GM19328 (cell line): ENCODE data around the gene DAAM1.

Experiments
- ATAC-seq: cut with Tn5 transposase; IDR thresholded peaks from one replicate; pipeline ENCODE4 v1.9.1; 2021; ENCODE audit warnings: mild to moderate bottlenecking, moderate library complexity; ENCODE audit not compliant: unreplicated experiment

The DAAM1 gene

DNA sequence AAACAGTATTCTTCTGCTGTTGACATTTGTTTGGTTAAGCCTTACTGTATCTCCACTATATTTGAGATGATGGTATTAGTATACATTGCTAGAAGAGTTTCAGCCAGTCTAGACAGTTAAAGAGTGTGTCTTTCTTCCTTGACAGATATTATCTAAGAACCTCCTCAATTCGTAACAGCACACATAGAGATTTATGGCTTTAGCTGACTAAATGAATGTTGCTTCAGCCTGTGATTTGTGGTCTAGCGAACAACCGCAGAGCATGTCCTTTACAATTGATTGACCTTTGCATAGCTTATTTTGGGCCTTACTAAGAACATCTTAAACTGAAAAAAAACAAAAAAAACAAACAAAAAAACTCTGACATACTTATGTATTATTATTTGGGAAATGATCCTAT lies 122.2 kb downstream of the DAAM1 start:
- ATAC-seq: no peak

DNA sequence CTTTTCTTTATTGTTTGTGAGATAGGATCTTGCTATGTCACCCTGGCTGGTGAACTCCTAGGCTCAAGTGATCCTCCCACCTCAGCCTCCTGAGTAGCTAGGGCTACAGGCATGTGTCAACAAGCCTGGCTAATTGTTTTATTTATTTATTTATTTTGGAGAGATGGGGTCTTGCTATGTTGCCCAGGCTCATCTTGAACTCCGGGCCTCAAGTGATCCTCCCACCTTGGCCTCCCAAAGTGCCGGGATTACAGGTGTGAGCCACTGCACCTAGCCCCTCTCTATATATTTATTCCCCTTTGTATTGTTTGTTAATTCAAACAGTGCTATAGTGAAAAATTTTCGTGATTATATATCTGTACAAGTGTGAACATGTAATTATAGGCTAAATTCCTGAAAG lies 123.3 kb downstream of the DAAM1 start:
- no peak for ATAC-seq

DNA sequence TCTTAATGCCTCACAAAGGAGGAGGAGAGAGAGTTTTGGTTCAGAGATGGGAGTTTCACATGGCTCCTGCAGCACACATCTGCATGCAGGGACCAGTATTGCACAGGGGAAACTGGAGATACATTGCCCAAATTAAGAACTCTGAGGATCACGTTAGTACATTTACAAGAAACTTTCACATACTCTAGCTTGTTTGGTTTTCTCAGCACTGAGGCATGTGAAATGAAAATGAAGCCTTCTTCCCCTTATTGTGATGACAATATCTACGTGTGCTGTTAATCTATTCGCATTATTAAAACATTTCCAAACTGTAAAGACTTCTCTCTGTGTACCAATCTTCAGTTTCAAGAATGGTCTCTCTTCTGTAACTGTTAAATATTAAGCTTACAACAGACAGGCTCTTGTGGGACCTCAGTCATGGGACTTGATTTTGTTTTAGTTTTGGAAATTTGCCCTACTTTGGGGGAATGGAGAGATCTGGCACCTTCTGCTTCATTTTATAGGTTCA lies 124.7 kb downstream of the DAAM1 start:
- ATAC-seq: no peak

DNA sequence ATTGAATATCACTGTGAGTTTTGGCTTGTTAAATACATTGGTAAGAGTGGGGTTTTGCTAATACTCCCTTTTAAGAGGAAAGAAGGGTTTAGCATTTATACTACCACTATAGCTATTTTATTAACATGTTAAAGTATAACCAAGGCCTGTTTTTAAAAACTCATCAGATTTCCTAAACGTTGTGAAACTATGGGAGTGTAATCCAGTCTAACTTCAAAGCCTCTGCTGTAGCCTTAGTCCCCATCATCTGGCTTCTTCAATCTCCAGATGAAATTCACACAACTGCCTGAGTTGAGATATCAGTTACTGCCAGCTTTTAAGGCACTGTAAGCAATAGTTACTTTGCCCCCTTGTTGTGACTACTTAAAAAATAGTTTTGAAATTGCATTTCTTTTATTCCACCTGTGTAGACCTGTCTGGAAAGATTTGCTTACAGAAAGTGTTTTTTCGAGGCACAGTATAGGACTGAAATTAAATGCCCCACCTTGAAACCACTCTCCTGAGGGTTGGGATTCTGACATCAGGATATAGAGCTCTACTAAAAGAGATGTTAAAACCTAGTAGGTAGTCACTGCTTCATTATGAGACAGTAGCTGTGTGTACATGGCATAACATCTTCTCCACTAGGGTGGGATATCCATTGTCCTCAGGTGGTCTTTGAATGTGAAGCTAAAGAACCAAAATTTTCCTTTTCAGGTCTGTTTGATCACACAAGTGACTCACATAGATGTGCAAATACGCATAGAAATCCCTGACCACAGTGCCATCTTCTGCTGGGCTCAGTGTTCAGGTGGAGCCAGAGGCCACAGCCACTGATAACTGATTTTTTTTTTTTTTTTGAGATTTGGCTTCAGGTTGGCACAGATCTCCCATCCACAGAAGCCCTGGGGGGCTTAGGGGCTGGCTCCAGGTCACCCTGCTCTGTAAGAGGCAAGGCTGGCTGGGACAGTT lies 125.5 kb downstream of the DAAM1 start:
- no peak for ATAC-seq

DNA sequence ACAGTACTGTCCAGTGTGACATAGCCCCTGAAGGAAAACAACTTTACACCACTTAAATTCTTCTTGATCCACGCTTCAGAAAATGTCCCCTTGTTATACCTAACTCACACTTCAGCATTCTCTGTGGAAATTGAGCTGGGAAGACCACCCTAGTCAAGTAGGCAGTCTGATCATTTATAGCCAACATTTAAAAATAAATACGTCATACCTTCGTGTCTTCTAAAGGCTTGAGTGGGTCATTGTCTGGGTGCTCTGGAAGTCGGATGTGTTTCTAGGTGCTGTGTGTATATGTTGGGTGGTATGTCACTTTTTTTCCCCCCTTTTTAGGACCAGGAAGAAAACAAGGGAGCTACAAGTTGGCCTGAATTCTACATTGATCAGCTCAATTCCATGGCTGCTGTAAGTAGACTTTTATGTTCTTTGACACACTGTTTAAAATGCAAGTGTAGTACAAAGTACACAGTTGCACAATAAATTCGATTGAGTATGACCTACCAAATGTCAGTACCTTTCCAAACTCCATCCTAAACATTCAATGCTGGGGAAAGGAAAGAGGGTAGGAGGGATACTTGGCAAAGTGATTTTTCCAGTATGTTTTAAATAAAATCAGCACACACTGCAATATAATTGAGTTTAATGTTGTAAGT lies 126.6 kb downstream of the DAAM1 start:
- no peak for ATAC-seq

DNA sequence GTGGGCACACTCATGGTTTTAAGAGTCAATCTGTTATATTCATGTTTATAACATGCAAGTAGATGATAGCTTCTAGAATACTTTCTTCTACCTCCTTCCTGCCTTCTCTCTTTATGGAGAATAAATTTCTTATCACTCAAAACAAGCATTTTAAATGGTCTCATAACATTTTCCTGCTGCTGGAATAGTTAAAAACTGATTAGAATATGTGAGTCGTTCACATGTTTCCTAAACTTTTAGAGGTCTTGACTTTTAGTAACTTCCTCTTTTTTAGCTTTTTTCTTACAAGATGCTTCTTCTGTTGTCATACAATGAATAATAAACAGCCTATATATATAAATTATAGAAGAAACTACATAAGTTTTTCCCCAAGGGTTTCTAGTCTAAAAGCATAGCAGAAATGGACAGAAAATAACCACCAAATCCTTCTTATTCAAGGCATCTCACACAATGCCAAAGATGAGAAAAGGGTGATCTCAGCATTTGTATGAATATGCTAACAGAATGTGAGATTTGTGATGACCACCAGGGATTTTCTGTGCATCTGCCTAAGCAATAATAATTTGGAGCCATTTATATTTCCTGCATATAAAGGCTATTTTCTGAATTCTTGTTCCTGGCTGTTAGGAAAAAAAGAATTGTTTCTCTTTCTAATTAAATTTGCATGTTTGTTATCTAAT lies 127.8 kb downstream of the DAAM1 start:
- ATAC-seq: no peak

DNA sequence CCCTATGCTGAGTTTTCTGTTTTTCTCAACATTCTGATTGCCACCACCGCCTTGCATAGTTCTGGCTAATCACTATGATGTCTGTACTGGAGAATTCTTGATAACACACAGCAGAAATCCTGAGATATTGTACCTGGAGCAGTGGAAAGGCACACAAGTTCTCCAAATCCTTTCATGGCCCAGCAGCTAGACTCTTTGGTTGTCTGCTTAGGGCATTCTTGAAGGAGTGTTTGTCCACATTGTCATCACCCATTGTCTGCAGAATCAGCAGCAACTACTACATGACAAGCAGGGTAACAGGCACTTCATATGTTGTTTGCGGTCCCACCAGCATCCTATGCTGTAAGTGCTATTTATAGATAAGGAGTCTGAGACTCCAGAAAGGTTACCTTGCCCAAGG lies 128.9 kb downstream of the DAAM1 start:
- ATAC-seq: no peak

DNA sequence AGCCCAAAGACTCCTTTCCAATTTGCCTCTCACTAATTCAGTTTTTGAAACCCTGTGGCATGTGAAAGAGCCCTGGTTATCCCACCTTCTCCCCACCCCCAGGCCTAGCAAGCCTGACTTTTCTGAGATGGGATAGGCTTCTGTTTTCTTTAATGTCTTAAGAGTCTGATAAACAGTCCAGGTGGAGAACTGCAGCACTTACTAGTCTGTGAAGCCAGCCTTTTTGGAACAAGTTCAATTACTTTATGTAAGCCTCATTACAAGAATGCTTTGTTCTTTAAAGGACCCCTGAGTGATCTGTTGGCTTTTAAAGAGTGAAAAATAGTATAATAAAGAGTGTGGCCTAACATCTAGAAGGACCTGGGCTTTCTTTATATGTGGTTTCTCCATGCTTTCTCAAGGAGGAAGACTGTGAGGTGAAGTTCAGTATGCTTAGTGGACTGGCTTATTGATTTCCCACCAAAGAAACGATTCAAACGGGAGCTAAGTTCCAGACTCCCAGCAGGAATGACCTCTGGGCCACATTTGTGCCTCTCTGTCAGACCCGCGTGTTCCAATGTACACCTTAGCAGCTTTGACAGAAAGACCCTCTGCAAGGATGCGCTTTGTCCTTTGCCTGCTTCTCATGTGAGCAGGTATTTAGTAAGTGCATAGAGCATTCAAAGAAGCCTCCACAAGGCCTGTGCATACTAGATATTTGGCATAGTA lies 129.5 kb downstream of the DAAM1 start:
- no peak for ATAC-seq

DNA sequence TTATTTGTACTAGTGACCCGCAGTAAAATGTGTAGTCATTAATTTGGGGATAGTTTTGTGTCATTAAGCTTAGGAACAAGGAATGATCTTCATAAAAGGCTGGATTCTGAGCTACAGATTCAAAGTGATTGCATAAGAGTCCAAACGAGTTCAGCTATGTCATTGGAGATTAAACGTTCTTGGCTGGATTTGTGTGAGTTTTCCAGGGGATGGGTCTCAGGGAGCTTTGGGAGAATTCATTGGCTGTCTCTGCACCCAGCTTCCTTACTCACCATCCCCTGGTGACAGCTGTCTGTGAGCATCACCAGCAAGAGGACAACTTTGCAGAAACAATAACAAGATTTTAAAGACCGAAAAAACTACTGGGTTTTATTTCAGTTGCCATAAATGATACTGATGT lies 130.4 kb downstream of the DAAM1 start:
- ATAC-seq: no peak

DNA sequence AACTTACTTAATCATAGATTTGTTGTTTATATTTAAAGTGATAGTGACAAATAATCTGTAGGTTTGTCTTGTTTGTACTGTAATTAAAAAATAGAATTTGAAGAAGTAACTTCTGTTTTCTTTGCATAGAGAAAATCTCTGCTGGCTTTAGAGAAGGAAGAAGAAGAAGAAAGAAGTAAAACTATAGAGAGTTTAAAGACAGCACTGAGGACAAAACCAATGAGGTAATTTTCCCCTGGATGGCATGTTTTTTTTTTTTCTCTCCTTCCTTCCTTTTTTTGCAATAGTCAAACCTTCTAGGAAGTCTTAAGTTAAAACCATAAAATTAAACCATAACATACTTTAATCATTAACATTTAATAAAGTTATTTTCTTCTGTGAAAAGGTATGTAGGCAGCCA lies 131.9 kb downstream of the DAAM1 start:
- no peak for ATAC-seq

DNA sequence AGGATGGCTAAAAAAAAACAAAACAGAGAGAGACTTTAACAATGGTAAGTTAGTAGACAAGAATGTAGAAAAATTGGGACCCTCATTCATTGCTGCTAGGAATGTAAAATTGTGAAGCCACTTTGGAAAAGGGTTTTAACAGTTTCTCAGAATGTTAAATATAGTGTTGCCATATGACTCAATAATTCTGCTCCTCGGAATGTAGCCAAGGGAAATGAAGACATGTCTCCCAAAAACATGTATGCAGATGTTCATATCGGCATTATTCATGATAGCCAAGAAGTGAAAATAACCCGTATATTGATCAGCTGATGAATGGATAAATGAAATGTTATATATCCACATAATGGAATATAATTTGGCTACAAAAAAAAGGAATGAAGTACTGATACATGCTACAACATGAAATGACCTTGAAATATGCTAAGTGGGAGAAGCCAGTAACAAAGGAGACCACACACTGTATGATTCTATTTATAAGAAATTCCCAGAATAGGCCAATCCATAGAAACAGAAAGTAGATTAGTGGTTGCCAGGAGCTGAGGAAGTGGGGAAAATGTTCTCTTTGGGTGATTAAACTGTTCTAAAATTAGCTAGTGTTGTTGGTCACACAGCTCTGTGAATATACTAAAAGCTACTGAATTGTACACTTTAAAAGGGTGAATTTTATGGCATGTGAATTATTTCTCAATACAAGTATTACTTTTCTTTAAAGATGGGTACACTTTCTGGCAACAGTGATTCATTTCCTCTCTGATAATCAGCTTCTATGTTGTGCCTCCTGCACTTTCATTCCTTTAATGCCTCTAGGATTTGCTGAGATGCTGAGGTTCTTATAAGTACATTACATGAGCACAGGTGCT lies 132.5 kb downstream of the DAAM1 start:
- ATAC-seq: no peak

DNA sequence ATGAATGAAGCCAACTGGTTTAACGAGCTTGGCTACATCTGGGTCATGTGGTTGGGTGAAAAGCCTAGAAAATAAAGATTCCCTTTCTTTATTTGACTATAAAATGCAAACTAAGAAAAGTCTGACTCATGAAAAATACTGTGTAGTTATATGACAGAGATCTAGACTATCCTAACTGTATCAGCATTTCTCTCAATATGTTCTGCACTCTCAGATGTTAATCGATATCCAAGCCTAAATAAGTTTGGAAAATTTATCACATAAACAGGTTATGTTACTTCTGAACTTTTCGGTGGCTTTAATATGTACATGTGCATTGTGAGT lies 133.1 kb downstream of the DAAM1 start:
- ATAC-seq: no peak

DNA sequence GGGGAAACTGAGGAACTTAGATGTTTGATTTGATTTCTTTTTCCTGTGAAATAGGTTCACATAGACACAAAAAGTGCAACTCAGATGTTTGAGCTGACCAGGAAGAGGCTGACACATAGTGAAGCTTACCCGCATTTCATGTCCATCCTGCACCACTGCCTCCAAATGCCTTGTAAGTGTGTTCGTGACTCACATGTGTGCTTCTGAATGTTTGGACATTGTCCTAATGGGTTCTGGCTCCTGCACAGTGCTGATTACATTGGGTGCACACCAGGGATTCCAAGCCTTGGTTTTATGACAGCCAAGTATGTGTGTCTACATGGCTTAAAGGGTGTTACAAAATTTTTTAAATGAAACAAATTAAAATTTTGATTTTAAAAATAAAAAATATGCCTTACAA lies 137.4 kb downstream of the DAAM1 start:
- ATAC-seq: no peak

DNA sequence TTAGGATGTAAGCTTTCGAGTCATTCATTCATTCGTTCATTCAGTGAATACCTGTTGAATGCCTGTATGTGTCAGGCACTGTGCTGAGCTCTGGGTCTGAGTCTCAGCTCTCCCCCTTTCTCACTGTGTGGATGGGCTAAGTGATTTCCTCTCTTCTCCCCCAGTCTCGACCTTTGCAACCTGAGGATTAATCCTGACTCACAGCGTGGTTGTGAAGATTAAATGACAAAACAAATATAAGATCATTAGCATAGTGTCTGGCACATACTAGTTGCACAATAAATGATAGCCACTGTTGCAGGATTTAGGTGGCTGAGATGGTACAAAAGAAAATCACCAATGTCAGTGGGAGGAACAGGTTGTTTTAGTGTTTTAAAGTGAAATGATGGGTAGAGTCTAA lies 140.0 kb downstream of the DAAM1 start:
- ATAC-seq: no peak

DNA sequence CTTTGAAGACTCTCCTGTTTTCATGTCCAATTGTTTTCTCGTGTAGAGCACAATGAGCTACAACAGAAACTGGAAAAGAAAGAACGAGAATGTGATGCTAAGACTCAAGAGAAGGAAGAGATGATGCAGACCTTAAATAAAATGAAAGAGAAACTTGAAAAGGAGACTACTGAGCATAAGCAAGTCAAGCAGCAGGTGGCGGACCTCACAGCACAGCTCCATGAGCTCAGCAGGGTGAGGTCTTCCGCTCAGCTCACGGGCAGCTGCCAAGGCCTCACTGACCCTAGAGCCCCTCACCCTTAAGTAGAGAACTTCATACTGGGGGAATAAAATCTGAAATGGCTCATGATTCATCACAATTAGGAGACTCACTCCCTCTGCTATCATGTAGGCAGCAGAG lies 142.0 kb downstream of the DAAM1 start:
- ATAC-seq: no peak

DNA sequence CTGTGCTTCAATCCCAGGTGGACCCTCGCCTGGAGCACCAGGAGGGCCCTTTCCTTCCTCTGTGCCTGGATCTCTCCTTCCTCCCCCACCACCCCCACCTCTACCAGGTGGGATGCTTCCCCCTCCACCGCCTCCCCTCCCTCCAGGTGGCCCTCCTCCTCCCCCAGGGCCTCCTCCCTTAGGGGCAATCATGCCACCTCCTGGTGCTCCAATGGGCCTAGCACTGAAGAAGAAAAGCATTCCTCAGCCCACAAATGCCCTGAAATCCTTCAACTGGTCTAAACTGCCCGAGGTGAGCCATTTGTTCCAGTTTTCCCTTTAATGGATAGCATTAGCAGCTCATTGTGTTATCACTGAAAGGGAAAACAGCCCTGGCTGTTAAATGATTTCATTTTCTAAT lies 142.8 kb downstream of the DAAM1 start:
- no peak for ATAC-seq

DNA sequence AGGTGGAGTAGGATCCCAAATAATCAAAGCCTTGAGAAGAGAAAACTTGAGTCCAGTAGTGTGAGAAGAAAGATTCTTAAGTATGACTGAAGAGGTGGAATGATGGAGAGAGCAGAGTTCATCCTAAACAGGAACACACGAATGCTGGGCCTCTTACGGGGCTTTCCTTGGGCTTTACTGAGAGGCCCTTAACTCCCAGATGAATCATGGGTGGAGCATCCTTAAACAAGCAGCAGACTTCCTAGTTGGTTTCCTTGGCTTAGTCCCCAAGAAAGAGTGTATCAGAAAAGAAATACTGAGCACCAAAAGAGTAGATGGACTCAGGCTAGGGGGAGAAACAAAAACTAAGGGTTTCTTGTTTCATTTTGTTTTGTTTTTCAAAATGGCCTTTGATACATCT lies 144.3 kb downstream of the DAAM1 start:
- no peak for ATAC-seq

DNA sequence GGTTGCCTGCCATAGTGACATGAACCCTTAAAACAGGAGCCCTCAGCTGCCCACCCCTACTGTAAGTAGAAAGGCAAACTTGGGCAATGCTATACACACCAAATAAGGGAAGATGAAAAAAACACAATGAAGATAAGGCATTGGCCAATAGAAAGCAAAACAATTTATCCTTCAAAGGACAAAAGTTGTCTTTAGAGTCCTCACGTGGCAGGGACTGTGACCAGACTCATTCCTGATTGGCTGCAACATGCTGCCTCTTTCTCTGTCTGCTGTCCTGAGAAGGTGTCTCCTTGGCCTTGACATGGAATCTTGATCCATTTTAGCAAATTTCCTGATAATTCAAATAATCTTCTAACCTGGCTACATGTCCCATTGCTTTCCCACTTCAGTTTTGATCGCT lies 144.8 kb downstream of the DAAM1 start:
- no peak for ATAC-seq

DNA sequence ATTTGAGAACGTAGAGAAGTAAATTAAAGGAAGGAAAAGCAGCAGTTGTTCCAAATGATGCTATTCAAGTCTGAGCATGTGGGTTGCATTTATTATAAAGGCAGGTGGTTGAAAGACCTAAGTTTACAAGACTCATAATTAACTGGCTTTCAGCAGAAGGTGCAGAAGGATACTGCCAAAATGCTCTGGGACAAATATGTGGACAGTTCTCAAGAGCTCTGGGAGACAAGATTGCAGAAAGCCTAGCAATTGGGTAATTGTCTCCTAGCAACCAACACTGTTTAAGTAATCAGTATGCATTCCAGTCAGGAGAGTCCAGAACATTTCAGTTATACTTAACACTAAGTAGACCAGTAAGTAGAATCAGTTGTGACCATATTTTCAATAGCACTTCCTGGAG lies 145.2 kb downstream of the DAAM1 start:
- ATAC-seq: no peak

DNA sequence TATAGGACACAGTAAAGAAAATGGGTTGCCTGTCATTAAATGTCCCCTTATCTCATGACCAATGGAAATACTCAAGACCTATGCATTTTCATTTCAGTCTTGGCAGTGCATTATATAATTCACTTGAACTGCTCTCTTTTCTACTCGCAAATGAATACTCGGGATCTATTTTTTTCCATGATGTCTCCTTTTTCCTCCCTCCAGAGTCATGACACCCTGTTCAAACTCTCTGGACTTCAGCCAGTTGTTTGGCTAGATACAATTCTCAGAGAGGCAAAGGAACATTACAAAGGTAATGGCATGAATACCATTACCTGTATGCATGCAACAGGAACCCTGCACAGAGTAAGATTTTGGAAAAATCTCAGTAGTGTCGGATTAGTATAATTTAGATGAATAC lies 145.8 kb downstream of the DAAM1 start:
- ATAC-seq: no peak
